Measurements from ENCODE around the gene TLL1. TPM values are rescaled to one million over a fixed set of nuclear protein-coding genes. Genes with fewer than 3 reads are reported as not detected.

TLL1 gene
- total and polyA plus RNA-seq, 2 experiments from 2014 or later, result 0.18 to 2.4 TPM

DNA sequence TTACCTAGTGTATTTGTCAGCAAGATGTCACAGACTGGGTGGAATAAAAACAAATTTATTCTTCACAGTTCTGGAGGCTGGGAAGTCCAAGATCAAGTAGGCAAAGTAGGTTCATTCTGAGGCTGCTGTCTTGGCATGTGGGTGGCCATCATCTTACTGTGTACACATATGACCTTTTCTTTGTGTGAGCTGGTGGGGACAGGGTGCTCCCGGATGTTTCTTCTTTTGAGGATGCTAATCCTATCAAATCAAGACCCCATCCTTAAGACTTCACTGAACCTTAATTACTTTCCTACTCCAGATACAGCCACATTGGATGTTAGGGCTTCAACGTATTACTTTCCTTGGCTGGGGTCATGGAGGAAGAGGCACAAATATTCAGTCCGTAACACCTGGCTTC lies 74.0 kb downstream of the TLL1 start:
- Histone ChIP-seq H4K20me1 (replicated peaks; ENCODE audit: insufficient read depth) (no peaks in the 10 kb centered on the region), H3K36me3 (ENCODE audit: insufficient read depth) (no peaks in the 10 kb centered on the region), H3K4me1 (ENCODE audit: insufficient read depth) (no peaks in the 10 kb centered on the region), H3K27me3 (ENCODE audit: insufficient read depth) (no peaks in the 10 kb centered on the region), H3K27ac (ENCODE audit: low read depth) (no peak overlapping the region), H3F3A (replicated peaks; ENCODE audit: low read depth) (no peaks in the 10 kb centered on the region), H3K9me2 (ENCODE audit: insufficient read depth) (no peaks in the 10 kb centered on the region), H3K4me3 (no peak overlapping the region), H3K79me2 (replicated peaks; ENCODE audit: insufficient read depth) (no peaks in the 10 kb centered on the region), H2AFZ (no peak overlapping the region), H3K4me2 (no peak overlapping the region)
- Mint-ChIP-seq H3K4me1 (no peaks in the 10 kb centered on the region), H3K27me3 (ENCODE audit: insufficient read depth, low read depth, poor library complexity) (no peaks in the 10 kb centered on the region), H3K27ac (no peak overlapping the region), H3K4me3 (no peak overlapping the region), H3K9me3 (peaks cover 6% of the 10 kb centered on the region; the same call in 2 of the 3 replicates), H3K36me3 (ENCODE audit: low read depth) (no peaks in the 10 kb centered on the region)
- DNase-seq (ENCODE audit: low spot score), result no peak
- ATAC-seq, result no peak
- TF ChIP-seq, protein P1, sequence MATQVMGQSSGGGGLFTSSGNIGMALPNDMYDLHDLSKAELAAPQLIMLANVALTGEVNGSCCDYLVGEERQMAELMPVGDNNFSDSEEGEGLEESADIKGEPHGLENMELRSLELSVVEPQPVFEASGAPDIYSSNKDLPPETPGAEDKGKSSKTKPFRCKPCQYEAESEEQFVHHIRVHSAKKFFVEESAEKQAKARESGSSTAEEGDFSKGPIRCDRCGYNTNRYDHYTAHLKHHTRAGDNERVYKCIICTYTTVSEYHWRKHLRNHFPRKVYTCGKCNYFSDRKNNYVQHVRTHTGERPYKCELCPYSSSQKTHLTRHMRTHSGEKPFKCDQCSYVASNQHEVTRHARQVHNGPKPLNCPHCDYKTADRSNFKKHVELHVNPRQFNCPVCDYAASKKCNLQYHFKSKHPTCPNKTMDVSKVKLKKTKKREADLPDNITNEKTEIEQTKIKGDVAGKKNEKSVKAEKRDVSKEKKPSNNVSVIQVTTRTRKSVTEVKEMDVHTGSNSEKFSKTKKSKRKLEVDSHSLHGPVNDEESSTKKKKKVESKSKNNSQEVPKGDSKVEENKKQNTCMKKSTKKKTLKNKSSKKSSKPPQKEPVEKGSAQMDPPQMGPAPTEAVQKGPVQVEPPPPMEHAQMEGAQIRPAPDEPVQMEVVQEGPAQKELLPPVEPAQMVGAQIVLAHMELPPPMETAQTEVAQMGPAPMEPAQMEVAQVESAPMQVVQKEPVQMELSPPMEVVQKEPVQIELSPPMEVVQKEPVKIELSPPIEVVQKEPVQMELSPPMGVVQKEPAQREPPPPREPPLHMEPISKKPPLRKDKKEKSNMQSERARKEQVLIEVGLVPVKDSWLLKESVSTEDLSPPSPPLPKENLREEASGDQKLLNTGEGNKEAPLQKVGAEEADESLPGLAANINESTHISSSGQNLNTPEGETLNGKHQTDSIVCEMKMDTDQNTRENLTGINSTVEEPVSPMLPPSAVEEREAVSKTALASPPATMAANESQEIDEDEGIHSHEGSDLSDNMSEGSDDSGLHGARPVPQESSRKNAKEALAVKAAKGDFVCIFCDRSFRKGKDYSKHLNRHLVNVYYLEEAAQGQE (IDR thresholded peaks at IDR 0.05; ENCODE audit: unreplicated experiment), result no peak
- no peak for TF ChIP-seq ZNF331 (CRISPR knock-in tag; IDR thresholded peaks at IDR 0.05; ENCODE audit: low read depth)
- TF ChIP-seq, protein P2, sequence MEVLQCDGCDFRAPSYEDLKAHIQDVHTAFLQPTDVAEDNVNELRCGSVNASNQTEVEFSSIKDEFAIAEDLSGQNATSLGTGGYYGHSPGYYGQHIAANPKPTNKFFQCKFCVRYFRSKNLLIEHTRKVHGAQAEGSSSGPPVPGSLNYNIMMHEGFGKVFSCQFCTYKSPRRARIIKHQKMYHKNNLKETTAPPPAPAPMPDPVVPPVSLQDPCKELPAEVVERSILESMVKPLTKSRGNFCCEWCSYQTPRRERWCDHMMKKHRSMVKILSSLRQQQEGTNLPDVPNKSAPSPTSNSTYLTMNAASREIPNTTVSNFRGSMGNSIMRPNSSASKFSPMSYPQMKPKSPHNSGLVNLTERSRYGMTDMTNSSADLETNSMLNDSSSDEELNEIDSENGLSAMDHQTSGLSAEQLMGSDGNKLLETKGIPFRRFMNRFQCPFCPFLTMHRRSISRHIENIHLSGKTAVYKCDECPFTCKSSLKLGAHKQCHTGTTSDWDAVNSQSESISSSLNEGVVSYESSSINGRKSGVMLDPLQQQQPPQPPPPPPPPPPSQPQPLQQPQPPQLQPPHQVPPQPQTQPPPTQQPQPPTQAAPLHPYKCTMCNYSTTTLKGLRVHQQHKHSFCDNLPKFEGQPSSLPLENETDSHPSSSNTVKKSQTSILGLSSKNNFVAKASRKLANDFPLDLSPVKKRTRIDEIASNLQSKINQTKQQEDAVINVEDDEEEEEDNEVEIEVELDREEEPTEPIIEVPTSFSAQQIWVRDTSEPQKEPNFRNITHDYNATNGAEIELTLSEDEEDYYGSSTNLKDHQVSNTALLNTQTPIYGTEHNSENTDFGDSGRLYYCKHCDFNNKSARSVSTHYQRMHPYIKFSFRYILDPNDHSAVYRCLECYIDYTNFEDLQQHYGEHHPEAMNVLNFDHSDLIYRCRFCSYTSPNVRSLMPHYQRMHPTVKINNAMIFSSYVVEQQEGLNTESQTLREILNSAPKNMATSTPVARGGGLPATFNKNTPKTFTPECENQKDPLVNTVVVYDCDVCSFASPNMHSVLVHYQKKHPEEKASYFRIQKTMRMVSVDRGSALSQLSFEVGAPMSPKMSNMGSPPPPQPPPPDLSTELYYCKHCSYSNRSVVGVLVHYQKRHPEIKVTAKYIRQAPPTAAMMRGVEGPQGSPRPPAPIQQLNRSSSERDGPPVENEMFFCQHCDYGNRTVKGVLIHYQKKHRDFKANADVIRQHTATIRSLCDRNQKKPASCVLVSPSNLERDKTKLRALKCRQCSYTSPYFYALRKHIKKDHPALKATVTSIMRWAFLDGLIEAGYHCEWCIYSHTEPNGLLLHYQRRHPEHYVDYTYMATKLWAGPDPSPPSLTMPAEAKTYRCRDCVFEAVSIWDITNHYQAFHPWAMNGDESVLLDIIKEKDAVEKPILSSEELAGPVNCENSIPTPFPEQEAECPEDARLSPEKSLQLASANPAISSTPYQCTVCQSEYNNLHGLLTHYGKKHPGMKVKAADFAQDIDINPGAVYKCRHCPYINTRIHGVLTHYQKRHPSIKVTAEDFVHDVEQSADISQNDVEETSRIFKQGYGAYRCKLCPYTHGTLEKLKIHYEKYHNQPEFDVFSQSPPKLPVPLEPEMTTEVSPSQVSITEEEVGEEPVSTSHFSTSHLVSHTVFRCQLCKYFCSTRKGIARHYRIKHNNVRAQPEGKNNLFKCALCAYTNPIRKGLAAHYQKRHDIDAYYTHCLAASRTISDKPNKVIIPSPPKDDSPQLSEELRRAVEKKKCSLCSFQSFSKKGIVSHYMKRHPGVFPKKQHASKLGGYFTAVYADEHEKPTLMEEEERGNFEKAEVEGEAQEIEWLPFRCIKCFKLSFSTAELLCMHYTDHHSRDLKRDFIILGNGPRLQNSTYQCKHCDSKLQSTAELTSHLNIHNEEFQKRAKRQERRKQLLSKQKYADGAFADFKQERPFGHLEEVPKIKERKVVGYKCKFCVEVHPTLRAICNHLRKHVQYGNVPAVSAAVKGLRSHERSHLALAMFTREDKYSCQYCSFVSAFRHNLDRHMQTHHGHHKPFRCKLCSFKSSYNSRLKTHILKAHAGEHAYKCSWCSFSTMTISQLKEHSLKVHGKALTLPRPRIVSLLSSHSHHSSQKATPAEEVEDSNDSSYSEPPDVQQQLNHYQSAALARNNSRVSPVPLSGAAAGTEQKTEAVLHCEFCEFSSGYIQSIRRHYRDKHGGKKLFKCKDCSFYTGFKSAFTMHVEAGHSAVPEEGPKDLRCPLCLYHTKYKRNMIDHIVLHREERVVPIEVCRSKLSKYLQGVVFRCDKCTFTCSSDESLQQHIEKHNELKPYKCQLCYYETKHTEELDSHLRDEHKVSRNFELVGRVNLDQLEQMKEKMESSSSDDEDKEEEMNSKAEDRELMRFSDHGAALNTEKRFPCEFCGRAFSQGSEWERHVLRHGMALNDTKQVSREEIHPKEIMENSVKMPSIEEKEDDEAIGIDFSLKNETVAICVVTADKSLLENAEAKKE (CRISPR knock-in tag; IDR thresholded peaks at IDR 0.05), result no peak
- TF ChIP-seq JUNB (IDR thresholded peaks at IDR 0.05; ENCODE audit: unreplicated experiment), result no peak

Measured in GM23338 (cell line).